ENCODE data around the gene USP19. TPM values are rescaled to one million over a fixed set of nuclear protein-coding genes. Genes with fewer than 3 reads are reported as not detected.

The USP19 gene
- total RNA-seq, 1 donor from 2014 or later, result 75.3 TPM

DNA sequence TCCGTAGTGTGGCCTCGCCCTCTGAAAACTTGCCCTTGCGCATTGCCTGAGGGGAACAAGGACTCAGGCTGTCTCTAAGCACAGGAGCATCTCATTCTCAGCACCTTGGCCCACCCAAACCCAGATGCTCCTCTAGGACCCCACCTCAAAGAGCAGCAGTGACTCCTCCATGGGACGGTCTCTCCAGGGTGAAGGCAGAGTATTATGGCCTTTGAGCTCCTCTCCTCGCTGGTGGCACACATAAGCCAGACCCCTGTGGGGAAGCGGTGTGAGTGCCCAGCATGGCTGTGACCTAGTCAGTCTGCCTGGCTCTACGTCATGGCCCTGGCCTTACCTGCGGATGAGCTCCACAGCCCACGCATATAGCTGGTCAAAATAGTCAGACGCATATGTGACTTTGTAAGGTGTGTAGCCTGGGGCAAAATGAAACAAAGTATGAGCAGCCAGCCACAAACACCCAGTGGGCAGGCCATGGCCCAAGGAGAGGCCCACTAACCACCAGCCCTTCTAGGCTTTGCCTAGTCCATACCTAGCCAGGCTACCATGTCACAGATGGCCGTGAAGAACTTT, 20.5 kb downstream of the USP19 start:
- no peak overlapping the region for H3K4me3 Mint-ChIP-seq
- H3K9me3 Mint-ChIP-seq, result no peaks in the 10 kb centered on the region
- DNase-seq, result no peak
- H3K27ac Mint-ChIP-seq, result no peak overlapping the region
- H3K36me3 Mint-ChIP-seq (ENCODE audit: low read depth), result peaks cover 68% of the 10 kb centered on the region
- ChIA-PET POLR2A (interaction anchor here (0.9 to 1.1 kb wide), 2 partner anchors 21 kb away, joined by 3 to 5 read pairs; partner anchors contain the start of gene USP19), CTCF (no interaction called here)
- no peak for TF ChIP-seq CTCF (IDR thresholded peaks at IDR 0.05)
- ATAC-seq (ENCODE audit: low read depth), result no peak
- intact Hi-C loops (cut with micrococcal nuclease), result no loop called here
- H3K4me1 Mint-ChIP-seq, result peaks cover 20% of the 10 kb centered on the region
- H3K27me3 Mint-ChIP-seq, result no peaks in the 10 kb centered on the region

- H3K4me1 Mint-ChIP-seq, result peaks cover 19% of the 10 kb centered on the region
- ATAC-seq (ENCODE audit: low read depth) (no peak), DNase-seq (no peak)
- ChIA-PET CTCF (no interaction called here), POLR2A (interaction anchor here (0.9 kb wide), 1 partner anchor 22 kb away, joined by 3 read pairs; no protein-coding TSS in a partner anchor)
- H3K27ac Mint-ChIP-seq, result no peak overlapping the region
- H3K4me3 Mint-ChIP-seq, result no peak overlapping the region
- TF ChIP-seq CTCF (IDR thresholded peaks at IDR 0.05), result no peak
- H3K36me3 Mint-ChIP-seq (ENCODE audit: low read depth), result peaks cover 61% of the 10 kb centered on the region
- H3K27me3 Mint-ChIP-seq, result no peaks in the 10 kb centered on the region
- H3K9me3 Mint-ChIP-seq, result no peaks in the 10 kb centered on the region
- intact Hi-C loops (cut with micrococcal nuclease), result loop anchor here (10.0 kb wide), 1 partner anchor 346 kb away; no protein-coding TSS in a partner anchor
Measured at GRCh38 chr3:49098910-49099630, 21.6 kb downstream of the USP19 start.

DNA sequence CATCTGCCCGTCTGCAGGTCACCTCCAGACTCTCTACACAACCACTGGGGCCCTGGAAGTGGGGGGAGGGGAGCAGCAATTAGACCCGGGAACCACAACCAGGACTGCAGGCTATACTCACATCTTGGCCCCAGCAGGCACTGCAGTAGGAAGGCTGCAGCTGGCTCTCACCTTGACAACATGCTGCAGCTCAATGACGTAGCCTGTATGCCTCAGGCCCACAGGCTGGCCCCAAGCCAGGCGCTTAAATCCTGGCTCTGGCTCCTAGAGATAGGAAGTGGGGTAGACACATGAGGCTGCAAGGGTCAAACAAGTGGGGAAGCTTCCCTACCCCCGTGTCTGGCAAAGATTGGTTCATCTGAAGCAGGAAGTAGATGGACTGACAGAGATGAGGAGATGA, 22.2 kb downstream of the USP19 start:
- POLR2A ChIA-PET, result no interaction called here
- peaks cover 15% of the 10 kb centered on the region for H3K4me1 Mint-ChIP-seq
- H3K36me3 Mint-ChIP-seq (ENCODE audit: low read depth), result peaks cover 64% of the 10 kb centered on the region
- H3K9me3 Mint-ChIP-seq, result no peaks in the 10 kb centered on the region
- no peak overlapping the region for H3K27ac Mint-ChIP-seq
- no peaks in the 10 kb centered on the region for H3K27me3 Mint-ChIP-seq
- CTCF ChIA-PET, result no interaction called here
- no peak for ATAC-seq (ENCODE audit: low read depth)
- H3K4me3 Mint-ChIP-seq, result no peak overlapping the region
- DNase-seq, result no peak
- TF ChIP-seq CTCF (IDR thresholded peaks at IDR 0.05), result no peak
- intact Hi-C loops (cut with micrococcal nuclease), result loop anchor here (10.0 kb wide), 1 partner anchor 346 kb away; no protein-coding TSS in a partner anchor

- TF ChIP-seq CTCF (IDR thresholded peaks at IDR 0.05), result no peak
- peaks cover 46% of the 10 kb centered on the region for H3K4me1 Mint-ChIP-seq
- ATAC-seq (ENCODE audit: low read depth) (peak; percentile 78), DNase-seq (peak; percentile 95)
- no peaks in the 10 kb centered on the region for H3K9me3 Mint-ChIP-seq
- peaks cover 49% of the 10 kb centered on the region for H3K36me3 Mint-ChIP-seq (ENCODE audit: low read depth)
- H3K27ac Mint-ChIP-seq, result peak within 1 kb of the TSS; percentile 97
- ChIA-PET CTCF (interaction anchor here (0.7 to 3.4 kb wide), 10 partner anchors 10 to 321 kb away, joined by 3 to 48 read pairs (median 4); partner anchors contain the start of genes IMPDH2, NDUFAF3, QARS1 and USP19), POLR2A (interaction anchor here (0.6 to 4.7 kb wide), 39 partner anchors 10 to 1257 kb away, joined by 3 to 76 read pairs (median 7); partner anchors contain the start of genes ARIH2, C3orf62, CYB561D2 and DAG1)
- H3K4me3 Mint-ChIP-seq, result peak within 1 kb of the TSS; percentile 97
- H3K27me3 Mint-ChIP-seq, result no peaks in the 10 kb centered on the region
- intact Hi-C loops (cut with micrococcal nuclease), result loop anchor here (1.0 to 10.0 kb wide), 19 partner anchors 10 to 1007 kb away; partner anchors contain the start of genes APEH, ARIH2, DAG1 and IMPDH2
Measured at GRCh38 chr3:49093853-49094767, 26.5 kb downstream of the USP19 start, which contains the start of gene QRICH1. Gene QRICH1 (minus strand): TSS chr3:49094071. CDS start chr3:49077017, 17,054 bp downstream.

All from activated B cell treated with CpG ODN at 0.5 μM for 24 hours (primary cell).